GM21360 (cell line): ENCODE measurements around the gene PAK5.

ENCODE experiments used
- ATAC-seq: cut with Tn5 transposase; IDR thresholded peaks from one replicate; pipeline ENCODE4 v1.9.1; 2021; ENCODE audit warnings: mild to moderate bottlenecking, moderate library complexity; ENCODE audit not compliant: unreplicated experiment

Gene PAK5

GRCh38 chr20:9581509-9581908 lies 257.4 kb downstream of the PAK5 start:
- no peak for ATAC-seq

DNA sequence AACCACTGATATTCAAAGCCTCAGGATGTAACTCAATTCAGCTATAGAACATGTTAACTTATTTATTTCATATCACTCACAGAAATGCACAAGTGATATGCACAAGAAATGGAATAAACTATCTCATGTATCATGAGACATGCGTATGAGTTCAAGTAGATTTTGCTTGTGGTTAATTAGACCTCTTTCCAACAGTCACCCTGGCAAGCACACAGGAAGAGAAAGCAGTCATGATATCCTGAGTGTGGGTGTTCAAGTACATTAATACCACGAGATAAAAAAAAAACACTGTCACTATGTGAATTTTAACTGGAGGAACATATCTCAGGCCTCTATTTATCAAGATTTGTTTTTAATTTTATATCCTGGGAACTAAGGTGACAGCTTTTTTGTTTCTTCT lies 260.3 kb downstream of the PAK5 start:
- ATAC-seq, result no peak

DNA sequence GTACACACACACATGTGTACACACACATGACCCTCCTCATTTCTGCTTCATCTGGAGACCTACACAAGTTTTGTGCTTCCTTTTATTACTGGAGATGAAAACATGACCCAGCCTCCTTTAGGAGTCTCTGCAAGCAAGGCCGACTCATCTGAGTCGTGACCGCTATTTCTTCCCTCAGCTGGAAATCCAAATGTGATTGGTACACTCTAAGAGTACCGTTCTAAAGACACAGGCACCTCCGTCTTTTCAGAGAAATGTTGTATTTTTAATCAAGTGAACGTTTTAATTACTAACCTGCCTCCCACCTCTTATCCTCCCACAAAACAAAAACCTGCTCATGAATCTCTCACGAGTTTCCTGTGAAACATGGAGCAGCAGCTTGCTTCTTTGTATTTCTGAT lies 261.5 kb downstream of the PAK5 start:
- no peak for ATAC-seq

- no peak for ATAC-seq
Measured at GRCh38 chr20:9576695-9577094, 262.2 kb downstream of the PAK5 start.

DNA sequence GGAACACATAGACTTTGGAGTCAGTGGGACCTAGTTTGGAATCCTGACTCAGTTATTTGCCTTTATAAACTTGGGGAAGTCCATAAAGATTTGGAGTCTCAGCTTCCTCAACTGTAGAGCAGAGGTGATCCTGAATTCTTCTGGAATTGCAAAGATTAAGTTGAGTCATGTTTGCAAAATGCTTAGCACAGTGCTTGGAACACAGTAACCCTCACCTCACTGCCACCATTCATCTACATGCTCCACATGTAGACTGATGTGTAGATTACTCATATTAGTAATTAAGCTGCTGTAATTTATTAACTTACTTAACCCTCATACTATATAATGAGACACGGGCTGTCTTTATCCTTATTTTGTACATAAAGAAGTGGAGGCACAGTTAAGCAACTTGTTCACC lies 263.0 kb downstream of the PAK5 start:
- ATAC-seq, result no peak

GRCh38 chr20:9574776-9575175 lies 264.1 kb downstream of the PAK5 start:
- no peak for ATAC-seq

GRCh38 chr20:9574181-9574580 lies 264.7 kb downstream of the PAK5 start:
- ATAC-seq, result no peak

DNA sequence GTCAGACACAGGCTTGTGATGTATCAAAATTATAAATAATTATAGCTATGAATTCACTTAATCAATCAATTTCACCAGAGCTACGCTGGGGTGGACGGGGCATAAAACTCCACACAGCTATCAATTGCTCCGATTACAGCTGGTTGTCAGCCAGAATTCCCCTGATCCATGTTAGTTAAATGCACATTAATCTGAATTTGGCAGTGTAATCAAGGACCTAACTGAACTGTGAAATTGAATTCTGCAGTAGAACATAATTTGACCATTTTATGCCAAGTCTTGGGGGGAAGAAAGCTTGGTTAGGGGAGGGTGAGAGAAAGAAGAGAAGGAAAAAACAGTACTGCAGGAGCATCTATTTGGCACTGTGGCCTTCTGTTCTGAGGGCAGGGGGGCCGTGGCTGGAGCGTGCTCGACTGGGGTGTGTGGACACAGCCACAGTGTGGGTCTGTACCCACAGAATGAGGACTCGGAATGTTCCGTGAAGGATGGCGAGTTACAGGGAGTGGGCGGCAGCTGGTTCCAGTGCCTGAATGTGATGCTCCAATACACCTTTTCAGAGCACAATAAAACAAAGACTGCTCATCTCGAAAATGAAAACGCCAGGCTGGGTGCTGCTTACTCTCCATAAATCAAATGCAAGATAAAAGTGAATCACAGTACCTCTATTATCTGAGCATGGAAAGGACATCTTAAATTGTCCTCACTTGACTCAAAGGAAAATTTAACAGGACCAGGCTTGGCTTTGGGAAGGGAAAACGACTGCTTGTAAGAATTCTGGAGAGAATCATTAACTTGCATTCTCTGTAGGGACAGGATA lies 265.3 kb downstream of the PAK5 start:
- no peak for ATAC-seq

- ATAC-seq, result no peak
Measured at GRCh38 chr20:9572670-9573069, 266.2 kb downstream of the PAK5 start.

GRCh38 chr20:9571783-9572182 lies 267.1 kb downstream of the PAK5 start:
- ATAC-seq, result no peak

DNA sequence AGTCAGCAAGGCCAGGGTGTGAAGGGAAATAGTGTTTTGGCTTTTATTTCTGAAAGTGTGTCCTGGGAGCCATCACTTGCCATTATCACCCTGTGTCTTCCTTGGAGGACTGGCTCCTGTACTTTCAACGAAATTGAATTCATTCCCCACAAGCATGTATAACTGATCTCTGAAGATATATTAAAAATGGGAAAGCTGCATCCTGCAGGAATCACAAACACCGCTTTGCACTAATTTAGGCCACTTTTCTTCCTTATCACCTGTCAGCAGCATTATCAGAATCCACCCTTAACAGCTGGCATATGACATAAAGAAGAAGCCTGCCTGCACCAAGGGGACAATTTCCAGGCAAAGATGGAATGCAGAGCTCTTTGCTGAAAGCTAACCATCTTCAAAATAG lies 268.3 kb downstream of the PAK5 start:
- ATAC-seq, result no peak

DNA sequence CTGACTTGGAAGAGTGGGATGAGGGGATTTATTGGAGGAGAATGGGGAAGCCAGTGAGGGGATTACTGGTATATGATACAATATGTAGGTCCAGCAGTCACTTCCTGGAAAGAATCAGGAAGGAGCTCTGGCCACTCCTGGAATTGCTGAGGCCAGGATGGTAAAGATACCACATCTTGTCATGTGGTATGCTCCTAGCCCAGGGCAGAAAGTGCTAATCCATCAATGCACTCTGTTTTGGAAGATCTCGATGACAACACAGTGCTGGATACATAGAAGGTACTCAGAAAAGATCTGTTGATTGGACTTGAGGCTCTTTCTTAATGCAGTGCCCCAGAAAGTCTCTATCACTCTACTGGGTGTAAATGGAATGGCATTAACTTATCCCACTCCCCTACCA lies 271.9 kb downstream of the PAK5 start:
- no peak for ATAC-seq

DNA sequence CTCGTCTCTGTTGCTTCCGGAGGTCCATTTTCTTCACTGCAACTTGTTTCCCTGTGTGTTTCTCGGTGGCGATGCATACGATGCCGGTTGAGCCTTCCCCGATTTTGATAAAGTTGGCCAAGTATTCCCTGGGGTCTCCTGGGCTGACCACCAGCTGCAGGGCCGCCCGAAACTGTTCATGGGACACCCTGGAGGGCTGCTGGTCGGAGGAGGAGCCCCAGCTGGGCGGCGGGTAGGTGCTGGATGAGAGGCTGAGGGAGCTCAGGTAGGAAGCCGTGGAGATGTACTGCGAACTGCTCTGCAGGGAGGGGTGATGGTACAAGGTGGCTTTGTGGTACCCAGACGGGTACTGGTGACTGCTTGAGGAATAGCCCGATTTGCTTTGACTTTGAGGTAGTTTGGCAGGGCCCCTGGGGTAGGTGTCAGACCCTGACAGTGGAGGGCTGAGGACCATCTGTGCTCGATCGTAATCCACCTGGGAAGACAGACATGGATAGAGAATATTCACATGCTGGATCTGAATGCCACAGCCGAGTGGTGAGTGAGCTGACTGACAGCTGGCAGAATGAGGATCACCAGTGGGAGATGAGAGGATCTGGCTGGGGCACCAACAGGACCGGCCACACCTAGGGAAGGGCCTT lies 272.8 kb downstream of the PAK5 start:
- no peak for ATAC-seq

DNA sequence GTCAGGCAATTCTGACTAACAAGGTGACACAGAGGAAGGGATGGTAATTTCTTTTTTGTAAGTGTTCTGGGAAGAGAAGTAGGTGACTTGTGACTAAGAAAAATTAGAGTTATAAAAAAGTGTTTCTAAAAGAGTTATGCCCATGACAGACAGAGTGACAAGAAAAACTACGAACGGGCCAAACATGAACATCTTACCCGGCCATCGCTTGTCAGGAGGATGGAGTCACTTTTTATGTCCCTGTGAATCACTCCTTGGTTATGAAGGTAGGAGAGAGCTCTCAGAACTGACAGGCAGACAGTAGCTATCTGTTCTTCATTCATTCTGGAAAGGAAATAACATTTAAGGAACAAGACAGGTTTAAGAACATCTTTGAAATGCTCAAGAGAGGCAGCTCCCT lies 281.5 kb downstream of the PAK5 start:
- no peak for ATAC-seq

- no peak for ATAC-seq
Measured at GRCh38 chr20:9555781-9556180, 283.1 kb downstream of the PAK5 start.

GRCh38 chr20:9551808-9552550 lies 286.9 kb downstream of the PAK5 start:
- ATAC-seq, result no peak

- ATAC-seq, result no peak
Measured at GRCh38 chr20:9550871-9551270, 288.0 kb downstream of the PAK5 start.

DNA sequence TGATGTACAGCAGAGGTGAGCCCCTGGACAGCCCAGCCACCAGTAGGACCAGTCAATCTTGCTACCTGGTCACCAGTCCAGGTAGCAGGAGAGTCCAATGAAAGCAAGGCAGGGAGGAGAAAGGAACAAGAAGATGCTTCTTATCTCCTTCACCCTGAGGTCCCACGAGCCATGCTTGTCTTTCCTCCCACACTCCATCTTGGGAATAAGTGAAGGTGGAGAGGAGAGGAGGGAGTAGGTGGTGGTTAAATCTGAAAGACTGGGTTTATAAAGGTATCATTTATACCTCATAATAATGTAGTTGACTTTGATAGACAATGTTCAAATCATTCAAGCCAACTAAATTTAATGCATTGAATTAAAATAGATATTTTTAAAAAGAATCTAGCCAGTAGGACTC lies 288.6 kb downstream of the PAK5 start:
- ATAC-seq, result no peak

GRCh38 chr20:9543214-9543613 lies 295.7 kb downstream of the PAK5 start:
- ATAC-seq, result no peak

DNA sequence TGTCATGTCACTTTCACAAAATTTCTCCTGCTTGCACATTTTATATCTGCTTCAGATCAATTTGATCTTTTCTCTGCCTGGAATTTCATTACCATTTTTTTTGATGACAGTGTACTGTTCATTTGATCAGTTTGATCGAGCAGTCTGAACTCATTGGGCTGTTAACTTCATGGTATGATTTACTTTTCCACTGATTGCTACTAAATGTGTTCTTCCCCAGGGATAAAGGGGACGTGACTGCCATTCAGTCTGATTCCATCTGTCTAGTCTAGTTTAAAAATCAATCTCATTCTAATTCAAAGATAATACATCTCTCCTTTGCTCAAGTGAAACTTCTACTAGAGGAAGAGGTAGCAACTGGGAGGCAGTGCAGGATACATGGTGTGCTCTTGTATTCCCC lies 303.4 kb downstream of the PAK5 start:
- no peak for ATAC-seq

DNA sequence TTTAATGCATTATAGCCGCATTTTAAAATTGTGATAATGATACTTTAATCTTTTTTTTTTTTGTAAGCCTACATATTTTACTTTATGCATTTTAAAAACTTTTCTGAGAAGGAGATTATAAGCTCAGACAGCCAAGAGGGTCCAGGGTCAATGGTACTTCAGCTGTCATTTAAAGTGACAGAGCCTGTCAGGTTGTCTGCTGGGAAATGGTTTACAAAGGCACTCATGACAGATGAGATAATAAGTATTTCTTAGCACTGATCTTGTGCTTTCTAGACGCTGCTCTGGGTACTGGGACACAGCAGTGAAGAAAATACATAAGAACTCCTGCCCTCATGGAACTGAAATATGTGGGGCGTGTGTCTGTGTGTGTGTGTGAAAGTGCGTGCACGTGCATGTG lies 304.9 kb downstream of the PAK5 start:
- ATAC-seq, result no peak
